HPDE6-E6E7 (cell line): ENCODE data around the gene VLDLR.

Experiments used
- DNase-seq: peaks from one replicate; pipeline ENCODE4 v3.0.0; 2011; ENCODE audit warnings: missing footprints; ENCODE audit errors: extremely low spot score

The VLDLR gene

DNA sequence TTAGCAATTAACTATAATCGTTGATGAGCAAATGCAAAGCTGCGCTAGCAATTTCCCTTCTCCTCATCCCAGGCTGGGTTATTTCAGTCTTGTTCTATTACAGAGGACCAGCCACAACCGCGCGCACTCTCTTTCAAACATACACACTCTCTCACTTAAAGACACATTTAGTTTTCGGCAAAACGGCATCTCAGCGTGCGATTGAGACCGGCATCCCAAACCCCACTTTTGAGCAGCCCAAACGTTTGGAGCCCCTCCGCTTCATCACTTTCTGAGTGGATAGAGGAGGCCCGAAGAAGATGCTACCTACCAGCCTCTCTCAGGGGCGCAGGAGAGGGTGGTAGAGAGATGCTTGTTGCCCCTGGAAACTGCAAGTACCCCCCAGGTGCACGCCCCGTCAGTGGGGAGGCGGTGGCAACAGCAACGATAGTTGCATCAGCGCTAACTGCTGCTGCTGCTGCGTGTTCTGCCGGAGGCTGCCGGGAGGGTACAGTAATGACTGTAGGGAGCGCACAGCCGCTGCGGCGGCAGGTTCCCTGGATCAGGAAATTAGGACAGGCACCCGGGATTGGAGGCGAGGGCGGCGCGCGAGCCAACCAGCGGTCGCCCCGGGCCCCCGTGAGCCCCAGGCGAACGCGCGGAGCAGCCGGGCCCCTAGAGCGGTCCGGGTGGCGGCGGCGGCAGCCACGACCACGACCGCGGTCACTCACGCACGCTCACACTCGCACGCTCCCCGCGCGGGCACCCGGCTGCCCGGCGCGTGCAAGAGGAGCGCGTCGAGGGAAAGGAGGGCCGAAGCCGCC lies 467 bp upstream of the VLDLR start:
- DNase-seq = peak; percentile 76

DNA sequence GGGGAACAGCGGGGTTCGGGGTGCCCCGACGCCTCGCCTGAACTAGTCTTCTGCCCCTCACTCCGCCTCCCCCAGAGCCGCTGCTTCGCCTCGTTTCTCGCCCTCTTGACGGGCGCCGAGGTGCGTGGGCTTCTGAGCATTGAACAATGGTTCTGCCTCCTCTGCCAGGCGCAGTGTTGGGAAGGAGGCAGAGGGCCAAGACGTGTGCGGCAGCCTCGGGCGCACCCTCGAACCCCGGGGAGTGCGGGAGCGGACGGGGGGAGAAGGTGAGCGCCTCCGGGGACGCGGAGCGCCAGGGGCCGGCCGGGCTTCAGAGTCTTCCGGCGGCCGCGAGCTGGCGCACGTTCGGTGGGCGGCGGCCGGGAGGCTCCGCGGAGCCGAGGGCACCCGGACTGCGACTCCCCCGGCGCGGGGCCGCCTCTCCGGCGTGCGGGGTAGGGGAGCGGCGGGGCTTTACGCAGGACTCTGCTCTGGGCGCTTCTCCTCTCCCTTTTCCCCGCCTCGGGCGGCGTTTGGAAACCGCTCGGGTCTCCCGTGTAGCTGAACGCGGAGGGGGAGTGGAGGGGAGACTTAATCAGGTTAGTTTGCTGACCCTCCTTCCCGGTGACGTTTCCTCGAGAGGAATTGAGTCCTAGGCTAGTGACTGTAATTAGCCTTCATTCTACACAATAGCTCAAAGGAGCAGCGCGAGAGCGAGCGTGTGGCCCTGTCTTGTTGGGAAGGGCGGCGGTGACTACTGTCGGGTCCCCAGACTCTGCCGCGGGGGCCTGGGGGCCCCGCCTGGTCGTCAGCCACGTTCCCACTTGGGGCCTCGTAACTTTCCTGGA lies 1.1 kb downstream of the VLDLR start:
- DNase-seq = peak; percentile 6

DNA sequence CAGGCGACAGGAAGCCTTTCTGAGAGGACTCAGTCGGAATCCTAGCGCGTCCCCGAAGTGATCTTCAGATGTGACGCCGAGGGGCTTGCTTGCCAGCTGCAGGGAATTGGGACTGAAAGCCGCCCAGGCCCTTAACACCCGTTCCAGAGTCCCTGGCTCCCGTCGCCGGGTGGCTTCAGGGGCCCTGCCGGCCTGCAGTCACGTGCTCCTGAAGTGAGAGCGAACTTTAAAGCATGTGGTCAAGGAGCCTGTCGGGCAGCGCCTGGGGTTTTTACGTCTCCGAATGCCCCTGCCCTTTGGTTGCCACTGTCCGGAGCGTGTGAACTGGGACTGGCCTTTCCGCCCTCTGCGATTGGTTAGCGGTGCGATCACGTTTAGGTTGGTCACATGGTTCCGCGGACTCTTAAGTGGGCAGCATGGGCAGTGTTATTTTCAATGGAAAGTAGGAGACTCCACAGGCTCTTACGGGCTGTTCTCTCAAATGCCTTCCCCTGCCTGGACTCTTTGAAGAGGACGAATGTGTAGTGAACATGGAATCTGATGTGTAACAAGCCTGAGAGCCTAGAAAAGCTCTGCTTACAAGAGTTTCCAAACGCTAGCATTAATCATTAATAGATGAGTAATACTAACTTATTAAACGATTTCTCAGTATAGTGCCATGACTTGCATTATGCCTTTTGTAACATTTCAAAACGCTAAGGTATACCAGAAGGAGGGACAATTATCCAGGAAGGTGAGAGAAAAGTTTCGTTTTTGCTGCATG lies 1.9 kb downstream of the VLDLR start:
- DNase-seq = peak; percentile 43

DNA sequence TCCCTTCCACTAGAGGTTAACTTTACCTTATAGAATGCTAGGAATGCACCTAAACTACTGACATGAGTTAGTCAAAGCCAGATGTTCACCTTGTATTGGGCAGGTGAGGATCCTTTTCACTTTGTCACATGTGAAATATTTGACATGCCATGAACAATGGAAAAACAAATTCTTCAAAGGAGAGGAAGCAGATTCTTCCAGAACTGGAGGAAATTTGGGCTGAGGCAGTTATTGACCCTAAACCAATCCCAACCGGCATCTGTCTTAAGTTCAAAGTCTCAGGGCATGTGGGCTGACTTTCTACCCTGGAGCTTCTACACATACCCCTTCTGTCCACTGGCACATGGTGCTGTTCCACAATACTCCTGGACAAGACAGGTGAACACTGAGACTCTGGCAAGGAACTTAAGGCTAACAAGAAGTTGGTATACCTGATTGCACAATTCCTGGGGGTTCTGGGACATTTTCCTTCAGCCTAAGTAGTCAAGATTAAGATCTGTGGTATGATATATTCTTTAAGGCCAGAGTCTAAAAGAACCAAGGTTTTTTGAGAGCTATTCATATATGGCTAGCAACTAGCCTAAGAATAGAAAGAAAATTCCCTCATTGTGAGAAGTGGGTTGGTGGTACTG lies 2.6 kb downstream of the VLDLR start:
- DNase-seq = no peak

DNA sequence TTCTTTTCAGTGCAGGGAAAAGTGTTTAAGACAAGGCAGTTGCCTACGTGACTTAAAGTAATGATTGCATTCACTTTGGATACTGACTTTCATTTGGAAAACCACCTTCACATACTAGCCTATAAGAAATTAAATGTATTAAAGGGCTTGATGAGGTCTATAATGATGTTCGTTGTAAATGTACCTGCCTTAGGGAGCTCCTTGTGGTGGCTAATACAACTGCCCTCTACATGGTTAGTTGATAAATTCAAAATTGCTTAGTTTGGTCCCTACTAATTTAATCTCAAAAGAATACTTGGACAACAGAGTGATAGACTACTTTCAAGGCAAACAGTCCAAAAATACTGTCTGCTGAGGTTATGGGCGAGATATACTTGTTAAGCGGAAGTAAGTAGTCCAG lies 3.8 kb downstream of the VLDLR start:
- DNase-seq = no peak

DNA sequence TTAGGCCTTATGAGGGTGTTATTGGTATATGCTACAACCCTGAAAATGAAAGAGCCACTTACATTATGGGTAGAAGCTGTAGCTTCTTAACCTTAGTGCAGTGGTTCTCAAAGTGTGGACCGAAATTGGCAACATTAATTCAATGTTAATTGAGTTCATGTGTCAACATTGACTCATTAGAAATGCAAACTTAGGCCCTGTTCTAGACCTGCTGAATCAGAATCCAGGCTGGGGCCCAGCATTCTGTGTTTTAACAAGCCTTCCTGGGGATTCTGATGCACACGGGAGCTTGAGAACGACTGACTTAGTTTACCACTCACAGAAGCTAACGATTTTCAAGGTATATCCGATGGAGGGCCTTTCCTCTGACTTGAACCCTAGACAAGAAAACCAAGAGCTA lies 7.3 kb downstream of the VLDLR start:
- DNase-seq = no peak

DNA sequence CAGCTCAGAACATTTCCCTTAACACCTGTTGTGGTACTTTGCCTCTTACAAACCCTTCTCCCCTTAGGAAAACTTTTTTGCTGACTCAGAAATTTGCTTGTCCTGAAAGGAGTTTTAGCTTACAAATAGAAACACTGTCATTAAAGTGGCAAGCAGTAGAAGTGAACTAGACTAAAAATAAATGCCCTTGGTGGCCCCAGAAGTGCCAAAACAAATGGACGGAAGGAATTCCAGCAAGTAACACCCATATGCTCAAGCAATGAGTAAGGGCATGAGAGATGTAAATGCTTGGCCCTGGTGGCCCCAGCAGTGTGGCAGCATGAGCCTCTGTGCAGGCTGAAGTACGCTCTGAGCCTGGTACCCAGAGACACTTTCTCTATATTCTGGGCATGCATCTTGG lies 8.6 kb downstream of the VLDLR start:
- no peak for DNase-seq

DNA sequence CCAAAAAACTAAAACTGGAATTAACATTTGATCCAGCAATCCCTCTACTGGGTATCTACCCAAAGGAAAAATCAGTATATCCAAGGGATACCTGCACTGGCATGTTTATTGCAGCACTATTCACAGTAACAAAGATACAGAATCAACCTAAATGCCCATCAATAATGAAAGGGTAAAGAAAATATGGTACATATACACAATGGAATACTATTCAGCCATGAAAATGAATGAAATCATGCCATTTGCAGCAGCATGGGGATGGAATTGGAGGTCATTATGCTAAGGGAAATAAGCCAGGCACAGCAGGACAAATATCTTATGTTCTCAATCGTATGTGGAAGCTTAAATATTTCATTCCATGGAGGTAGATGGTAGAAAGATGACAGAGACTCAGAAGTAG lies 9.7 kb downstream of the VLDLR start:
- DNase-seq = no peak

DNA sequence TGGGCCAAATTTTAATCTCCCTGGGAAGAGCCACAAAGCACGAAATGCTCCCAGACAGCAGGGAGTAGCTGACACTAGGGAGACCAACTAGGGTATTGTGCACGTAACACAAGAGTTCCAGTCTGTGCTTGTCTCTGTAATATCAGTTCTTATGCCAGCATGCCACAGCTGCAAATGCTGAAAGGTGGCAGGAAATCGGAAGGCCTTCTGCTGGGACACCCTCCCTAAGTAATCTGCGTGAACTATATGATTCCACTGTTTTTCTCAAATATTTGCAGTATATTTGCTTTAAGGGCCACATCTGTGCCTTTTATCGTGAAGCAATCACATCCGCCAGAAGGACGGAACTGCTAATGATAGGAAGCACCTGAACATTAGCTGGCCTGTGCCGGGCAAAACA lies 12.6 kb downstream of the VLDLR start:
- DNase-seq = no peak

DNA sequence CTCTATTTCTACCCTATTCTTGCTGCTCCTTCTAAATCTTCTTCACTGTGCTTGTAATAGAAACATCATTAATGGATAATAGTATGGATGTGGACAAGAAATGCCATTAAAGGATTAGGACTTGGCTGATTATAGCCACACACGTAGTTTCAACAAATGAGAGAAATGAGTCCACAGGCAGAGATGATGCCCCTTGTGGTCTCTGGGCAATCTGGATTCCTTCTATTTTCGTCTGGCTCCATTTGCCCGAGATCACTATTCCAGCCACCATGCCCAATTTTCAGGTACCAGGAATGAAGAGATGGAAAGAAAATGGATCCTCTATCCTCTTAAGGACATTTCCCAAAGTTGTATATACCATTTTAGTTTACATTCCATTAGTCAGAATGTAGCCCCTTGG lies 13.2 kb downstream of the VLDLR start:
- no peak for DNase-seq

DNA sequence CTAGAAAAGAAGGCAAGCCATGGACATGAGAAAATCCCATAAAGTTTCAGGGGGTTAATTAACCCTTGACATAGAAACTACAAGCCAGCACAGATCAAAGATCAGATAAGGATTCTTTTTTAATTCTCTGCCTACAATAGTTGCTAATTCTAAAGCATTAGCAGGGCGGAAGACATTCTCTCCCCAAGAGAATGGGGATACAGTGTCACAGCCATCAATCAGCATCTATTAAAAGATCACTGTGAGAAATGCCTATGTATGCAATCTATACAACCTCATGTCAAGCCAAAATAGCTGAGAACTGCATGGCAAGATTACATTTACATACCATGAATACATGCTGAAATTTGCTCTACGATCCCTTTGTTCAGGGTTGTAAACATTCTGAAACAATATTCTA lies 14.3 kb downstream of the VLDLR start:
- no peak for DNase-seq

DNA sequence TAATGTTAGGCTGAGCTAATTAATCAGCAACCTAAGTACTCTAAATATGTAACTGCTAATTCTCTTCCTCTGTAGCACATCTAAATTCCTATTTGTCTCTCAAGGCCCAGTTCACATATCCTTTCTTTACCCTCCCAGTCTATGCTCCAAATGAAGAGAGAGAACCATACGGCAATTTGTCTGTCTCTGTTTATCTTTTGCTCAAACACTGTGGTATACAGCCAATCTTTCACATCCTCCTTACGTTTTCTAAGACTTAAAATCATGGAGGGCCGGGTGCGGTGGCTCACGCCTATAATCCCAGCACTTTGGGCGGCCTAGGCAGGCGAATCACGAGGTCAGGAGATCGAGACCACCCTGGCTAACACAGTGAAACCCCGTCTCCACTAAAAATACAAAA lies 15.8 kb downstream of the VLDLR start:
- DNase-seq = no peak

DNA sequence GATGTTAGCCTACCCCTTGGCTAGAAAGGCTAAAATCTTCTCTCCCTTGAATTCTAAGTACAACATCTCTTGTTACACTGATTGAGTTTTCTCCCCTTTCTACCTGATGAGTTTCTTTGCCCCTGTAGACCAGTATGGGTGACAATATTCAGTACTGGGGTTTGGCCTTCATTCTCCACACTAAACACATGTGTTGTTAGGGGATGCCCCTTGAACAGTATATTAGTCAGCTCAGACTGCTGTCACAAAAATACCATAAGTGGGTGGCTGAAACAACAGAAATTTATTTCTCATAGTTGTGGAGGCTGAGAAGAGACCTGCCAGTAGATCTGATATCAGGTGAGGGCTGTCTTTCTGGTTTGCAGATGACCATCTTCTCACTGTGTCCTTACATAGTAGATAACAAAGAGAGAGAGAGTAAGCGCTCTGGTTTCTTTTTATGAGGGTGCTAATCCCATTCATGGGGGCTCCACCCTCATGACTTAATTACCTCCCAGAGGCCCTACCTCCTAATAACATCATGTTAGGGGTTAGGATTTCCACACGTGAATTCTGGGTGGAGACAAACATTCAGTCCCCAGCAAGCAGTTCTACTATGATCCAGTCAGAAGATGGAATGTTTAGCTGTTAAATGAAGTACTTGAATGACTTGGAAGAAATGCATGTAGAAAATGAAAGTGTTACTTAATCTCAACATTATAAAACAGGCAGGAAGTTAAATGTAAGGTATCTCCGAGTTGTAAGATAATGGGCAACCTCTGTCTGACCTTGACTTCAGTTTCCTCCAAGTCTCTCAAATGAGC lies 17.5 kb downstream of the VLDLR start:
- DNase-seq = no peak

DNA sequence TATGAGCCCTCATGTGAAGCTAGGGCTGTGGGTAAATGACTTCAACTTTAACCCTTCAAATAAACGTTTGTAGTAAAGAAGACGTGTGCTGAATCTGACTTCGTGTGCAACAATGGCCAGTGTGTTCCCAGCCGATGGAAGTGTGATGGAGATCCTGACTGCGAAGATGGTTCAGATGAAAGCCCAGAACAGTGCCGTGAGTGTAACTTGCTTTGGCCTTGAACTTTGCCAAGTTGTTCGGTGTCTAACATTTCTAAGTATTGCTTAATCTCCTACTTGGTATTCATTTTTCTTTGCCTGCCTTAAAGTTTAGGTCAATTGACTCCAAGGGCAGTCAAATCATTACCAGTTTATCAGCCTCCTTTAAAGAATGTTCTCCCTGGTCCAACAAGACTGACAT lies 18.2 kb downstream of the VLDLR start:
- no peak for DNase-seq

DNA sequence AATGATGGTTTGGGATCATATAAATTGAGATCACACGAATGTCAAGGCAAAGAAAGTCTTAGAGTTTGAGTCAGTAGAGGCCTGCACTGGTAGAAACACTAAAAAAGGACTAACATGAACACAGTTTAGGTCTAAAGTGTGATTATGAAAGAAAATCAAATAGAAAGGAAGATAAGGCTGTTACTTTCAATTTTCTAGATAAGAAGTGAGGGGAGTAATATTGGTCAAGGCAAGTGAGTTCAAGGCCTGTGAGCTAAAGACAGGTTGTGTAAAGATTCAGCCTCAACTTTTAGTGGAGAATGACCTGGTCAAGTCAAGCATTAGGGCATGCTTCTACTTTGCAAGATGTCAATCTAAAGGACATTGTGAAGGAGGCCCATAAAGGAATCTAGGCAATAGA lies 19.0 kb downstream of the VLDLR start:
- no peak for DNase-seq

DNA sequence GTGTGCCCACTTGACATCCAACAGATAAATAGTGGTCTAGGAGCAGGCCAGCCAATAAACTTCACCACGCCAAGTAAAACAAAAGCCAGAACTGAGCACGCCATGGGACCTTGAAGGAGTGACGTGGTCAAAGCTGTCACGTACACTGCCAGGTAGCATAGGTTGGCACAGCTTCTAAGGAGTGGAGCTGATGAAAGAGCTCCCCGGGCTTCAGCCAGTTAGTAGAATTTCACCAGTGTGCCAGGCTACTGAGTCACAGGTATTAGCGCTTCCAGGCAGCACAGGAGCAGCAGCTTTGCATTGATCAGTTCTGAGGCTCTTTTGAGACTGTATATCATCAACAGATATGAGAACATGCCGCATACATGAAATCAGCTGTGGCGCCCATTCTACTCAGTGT lies 19.4 kb downstream of the VLDLR start:
- no peak for DNase-seq

DNA sequence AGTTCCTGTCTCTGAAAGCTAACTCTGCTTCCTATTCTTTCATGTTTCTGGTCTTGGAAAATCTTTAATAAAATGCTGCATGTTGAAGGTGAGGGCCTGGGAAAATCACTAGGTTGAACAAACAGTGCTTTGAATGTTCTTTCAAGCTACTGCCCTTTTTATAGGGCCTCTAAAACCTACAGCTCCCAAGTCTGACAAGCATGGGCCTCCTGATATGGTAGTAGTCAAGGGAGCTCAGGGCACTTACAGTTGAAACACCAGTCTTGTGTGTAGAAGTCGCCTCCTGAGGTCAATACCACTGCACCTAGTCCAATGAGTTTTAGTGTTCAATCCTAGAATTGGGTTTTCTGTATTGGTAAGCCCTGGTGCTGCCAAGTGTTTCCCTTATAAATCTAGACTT lies 20.5 kb downstream of the VLDLR start:
- no peak for DNase-seq

DNA sequence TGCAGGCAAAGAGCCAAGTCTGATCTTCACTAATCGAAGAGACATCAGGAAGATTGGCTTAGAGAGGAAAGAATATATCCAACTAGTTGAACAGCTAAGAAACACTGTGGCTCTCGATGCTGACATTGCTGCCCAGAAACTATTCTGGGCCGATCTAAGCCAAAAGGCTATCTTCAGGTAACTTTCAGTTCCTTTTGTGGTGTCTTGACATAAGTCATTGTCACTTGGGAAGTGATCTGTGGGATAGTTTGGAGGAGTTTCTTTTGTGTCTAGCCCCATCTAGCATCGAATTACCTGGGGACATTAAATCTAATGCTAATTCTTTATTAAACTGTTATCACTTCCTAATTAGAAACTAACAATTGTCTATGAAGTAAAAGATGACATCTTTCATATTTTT lies 24.0 kb downstream of the VLDLR start:
- DNase-seq = no peak

DNA sequence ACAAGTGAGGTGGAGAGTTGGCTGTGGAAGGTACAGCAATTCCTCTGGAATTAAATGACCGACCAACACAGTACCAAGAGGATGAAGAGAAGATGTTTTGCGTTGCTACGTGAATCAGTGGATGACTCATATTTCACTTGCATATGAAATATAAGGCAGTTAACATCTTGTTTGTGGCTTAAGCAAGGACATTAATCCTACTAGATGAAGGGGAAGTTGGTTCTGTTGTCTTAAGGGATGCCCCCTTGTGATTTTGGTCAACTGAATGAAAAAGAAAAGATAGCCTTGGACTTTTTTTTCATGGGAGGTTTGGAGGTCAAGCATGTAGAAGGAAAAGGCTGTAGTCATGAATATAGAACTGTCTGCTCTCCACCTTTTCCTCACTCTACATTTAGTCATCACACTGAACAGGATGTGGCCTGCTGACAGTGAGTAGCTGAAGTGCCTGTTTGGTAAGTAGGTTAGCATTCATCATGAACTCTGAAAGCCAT lies 33.9 kb downstream of the VLDLR start:
- DNase-seq = peak; percentile 83

DNA sequence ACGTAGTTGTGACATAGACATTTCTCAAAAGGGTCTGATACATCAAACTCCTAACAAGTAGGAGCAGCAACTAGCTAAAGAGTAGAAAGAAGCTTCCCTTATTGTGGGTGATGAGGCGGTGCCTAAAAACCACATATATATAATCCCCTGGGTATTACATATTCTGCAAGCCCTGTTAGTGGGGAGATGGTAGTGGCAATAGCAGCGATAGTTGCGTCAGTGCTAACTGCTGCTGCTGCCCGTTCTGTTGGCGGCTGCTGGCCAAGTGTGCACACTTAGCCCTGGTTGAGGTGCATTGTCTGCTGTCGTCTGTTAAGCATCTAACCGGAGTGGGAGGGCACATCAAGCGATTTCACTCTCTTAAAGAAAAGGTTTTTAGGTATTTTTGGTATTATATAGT lies 35.8 kb downstream of the VLDLR start:
- no peak for DNase-seq

DNA sequence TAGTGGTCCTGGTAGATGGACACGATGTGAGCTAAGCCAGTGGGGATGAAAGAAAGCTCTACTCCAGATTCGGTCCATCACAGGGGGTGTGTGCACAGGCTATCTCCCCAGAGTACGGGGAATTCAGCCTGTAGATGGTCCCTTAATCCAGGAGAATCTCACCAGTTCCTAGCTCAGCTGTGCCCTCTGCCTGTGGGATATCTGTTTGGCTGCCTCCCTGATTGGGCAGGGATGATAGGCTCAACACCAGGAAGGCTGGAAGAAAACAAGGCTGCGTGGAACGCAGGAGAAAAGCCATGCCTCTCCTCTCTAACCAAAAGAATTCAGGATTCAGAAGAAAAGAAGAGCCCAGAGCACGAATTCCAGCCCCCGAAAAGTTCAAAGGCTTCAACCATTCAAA lies 40.9 kb downstream of the VLDLR start:
- peak; percentile 5 for DNase-seq
